ENCODE results near the gene BSG.
A peak's percentile ranks its signal among the peaks of the same experiment; 100 is the strongest.
"Not testable (repeated sequence)": the region's sequence is repeated elsewhere in the genome, so short reads cannot be mapped to it uniquely, and the experiment has no call there.

The BSG gene

DNA sequence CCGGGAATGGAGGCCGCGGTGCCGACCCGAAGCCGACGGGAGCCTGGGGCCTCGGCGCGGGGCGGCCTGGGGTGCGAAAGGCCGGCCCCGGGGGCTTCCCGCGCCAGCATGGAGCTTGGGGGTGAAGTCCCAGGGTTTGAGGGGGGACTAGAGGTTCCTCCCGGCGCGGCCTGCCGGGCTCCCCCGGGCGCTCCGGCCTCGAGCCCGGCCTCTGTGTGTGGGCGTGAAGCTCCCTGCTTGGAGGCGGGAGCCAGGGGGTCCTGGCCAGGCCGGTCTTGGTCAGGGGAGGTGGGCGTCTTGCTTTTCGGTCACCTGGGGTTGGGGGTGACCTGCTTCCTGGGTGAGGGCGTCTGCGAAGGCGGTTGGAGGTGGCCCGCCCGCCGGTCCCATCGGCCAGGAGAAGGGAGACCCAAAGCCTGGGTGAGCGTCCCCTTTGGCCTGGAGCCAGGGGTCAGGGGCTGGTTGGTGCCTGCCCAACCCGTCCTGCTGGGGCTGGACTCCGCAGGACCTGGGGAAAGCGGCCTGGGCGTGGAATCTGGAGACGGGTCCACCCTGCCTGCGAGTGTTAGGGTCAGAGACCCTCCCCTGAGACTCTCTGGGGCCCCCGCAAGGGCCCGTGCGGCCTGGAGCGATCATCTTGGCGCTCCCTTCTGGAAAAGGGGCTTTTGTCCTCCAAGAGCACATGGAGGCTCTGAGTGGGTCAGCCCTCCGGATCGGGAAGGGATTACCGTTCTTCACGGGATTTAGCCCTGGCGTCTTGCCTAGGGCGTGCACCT lies 535 bp downstream of the BSG start:
- peak in 1 of 2 experiments; percentile 31 for DNase-seq

DNA sequence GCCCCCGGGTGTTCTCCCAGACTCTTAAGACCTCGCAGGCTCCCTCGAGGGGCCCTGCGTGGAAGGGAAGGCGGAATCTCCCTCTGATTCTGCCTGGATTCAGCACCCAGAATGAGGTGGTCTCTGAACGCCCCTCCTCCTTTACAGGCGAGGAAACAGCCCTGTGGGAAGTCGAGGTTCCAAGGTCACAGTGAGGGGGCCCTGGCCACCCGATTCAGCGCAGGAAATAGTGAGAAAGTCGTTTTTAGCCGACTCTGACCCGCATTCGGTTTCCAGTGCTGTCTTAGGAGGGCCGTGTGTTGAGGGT lies 1.1 kb downstream of the BSG start:
- DNase-seq = no peak

DNA sequence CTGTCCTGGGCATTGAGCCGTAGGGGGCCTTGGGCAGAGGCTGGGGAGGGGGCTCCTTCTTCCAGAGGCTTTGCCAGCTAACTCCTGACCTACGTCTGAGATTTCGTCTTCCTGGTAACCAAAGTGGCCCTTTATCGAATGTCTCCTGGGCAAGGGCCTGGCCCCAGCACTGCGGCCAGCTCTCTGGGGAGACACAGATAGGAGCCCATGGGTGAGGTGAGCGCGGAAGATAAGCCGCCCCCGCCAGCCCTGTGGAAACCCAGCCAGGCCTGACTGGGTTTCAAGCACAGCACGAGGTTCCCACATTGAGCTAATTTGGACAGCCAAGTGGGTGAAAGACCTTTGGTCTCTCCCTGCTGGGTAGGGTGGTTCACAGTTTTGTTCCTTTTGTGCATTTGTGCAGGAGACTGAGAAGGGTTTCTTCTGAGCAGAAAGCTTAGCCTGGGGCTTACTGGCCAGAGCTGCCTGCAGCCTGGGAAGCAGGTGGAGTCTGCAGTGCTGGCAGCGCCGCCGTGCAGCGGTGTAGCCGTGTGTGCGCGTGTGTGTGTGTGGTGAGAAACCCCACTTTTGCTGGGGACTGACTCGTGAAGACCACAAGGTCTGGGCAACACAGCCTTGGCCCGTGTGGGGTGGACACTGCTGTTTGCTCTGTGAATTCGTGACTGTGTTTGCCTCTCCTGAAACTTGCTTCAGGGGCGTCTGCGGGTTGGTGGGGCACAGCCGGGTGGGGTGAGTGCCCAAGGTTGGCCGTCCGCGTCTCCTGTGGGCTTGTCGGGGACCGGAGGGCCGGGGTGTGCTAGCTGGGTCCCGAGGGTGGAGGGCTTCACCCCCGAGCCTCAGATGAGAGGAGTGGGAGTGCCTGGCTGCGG lies 2.5 kb downstream of the BSG start:
- no peak for DNase-seq

DNA sequence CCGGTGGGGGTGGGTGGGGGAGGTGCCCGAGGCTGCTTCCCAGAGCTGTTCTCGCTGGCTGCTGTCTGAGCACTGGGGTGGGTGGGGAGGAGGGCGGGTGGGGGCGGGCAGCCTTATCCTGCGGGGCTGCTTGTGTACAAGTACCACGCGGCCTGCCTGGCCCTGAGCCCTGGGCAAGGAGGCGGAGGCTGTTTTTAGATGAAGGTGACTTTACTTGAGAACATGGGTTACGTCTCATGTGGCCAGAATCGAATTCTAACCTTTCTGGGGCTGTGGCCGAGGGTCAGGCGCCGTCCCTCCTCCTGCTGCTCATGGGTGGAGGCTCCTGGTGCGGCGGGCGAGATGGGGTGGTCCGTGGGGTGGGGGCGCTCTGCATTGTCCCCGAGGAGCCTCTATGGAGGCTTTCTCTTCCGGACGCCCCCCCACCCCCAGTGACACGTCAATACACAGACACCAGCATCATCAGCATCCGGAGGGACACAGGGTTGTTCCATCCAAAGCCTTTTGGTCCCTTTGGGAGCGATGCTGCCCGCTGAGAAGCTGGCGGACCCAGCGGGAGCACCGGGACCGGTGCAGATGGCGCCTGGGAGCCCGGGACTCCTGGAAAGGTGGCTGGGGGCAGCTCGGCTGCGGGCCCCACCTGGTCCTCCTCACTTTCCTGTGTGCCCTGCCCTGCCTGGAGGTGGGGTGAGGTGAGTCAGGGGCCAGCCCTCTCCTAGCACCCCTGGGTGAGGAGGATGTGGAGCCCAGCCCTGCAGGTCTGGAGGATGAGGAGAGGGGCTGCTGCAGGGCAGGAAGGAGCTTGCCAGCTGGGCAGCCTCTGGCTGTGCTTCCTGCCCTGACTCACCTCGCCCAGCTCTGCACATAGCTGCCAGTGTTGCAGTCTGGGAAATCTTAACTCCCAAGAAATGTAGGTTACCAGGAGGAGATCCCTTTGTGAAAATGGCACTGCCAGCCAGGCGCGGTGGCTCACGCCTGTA lies 3.4 kb downstream of the BSG start:
- DNase-seq = peak; percentile 57 to 84

DNA sequence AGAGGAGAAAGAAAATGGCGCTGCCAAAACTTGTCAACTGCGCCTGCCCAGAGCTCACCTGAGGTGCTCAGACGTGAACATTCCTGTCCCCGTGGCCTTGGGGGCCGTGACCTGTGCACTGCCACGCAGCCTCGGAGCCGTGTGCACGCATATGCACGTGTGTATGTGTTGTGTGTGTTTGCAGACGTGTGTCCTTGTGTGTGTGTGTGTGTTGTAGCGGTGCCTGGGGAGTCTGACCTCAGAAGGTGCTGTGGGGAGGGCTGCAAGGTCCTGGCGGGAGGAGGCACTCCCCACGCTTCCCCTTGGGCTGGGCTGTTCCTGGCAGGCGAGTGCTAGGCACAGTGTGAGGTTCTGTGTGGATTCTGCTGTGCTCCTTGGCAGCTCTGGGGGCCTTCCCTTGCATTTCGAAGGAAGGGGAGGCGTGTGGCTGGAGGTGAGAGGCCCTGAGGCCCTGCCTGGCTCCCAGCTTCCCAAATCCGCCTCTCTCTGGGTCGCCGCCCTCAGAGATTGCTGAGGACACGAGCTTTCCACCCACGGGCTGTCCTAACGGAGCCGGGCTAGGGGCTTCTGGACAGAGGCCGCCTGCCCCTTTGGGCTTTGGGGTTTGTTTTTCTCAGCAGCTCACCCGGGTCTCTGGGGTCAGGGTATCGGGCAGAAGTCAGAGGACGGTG lies 4.5 kb downstream of the BSG start:
- no peak for DNase-seq

DNA sequence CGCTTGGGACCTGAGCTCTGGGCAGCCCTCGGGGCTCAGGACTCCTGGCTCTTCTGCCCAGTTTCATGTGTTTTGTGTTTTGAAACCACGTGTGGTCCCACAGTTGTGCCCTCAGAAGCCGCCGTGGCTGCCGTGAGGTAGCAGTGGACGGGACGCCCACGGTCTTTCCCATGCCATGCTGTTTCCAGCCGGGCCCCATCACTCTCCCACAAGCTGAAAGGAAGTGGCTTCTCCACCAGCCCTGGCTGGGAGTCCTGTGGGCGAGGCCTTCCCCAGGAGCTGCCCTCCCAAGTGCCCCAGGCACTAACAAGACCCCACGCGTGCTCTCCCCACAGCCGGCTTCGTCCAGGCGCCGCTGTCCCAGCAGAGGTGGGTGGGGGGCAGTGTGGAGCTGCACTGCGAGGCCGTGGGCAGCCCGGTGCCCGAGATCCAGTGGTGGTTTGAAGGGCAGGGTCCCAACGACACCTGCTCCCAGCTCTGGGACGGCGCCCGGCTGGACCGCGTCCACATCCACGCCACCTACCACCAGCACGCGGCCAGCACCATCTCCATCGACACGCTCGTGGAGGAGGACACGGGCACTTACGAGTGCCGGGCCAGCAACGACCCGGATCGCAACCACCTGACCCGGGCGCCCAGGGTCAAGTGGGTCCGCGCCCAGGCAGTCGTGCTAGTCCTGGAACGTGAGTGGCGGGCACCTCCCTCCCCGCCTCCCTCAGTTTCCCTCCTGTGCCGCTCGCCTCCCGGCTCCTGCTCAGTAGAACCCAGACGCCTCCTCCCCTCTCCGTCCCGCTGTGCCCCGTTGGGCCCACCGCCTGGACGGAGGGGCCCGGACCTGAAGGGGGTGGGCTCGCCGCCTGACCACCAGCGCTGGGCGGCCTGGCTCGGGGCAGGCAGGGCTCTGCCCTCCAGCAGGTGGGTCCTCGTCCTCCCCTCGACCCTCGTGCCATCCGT lies 5.3 kb downstream of the BSG start:
- DNase-seq = no peak

DNA sequence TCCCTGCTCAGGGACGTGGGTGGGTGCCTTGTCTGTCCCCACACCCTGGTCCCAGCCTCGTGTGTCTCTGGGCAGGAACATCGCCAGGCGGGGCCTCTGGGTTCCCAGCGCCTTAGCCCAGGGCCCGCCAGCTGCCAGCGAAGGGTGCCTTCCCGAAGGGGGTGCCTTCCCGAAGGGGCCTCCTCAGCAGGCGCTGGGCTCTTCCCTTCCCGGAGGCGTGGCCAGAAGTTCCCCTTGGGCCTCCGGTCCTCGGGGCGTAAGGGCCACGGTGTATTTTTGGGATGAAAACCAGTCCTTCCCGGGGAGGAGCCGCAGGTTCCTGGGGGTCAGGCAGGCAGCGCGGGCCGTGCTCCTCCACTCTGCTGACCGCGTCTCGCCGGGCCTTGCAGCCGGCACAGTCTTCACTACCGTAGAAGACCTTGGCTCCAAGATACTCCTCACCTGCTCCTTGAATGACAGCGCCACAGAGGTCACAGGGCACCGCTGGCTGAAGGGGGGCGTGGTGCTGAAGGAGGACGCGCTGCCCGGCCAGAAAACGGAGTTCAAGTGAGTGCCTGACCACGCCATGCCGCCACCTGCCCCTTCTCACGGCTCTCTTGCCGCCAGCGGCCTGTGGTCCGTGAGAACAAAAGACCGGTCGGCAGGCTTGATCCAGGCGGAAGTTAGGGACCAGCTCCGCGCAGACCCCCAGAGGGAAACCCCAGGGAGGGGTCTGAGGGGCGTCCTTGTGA lies 6.9 kb downstream of the BSG start:
- DNase-seq = no peak

DNA sequence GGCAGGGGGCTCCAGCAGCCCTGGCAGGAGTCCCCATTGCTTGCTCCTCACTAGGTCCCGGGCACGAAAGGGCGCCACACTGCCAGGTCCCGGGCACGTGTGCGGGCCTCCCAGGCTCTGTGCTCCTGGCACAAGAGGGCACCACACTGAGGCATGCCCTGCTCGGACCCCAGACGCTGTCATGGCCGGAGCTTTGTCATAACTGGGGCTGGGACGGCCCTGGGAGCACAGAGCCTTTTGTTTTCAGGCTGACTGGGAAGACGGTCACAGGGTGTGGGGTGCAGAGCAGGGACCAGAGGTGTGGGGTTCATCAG lies 7.4 kb downstream of the BSG start:
- no peak for DNase-seq

DNA sequence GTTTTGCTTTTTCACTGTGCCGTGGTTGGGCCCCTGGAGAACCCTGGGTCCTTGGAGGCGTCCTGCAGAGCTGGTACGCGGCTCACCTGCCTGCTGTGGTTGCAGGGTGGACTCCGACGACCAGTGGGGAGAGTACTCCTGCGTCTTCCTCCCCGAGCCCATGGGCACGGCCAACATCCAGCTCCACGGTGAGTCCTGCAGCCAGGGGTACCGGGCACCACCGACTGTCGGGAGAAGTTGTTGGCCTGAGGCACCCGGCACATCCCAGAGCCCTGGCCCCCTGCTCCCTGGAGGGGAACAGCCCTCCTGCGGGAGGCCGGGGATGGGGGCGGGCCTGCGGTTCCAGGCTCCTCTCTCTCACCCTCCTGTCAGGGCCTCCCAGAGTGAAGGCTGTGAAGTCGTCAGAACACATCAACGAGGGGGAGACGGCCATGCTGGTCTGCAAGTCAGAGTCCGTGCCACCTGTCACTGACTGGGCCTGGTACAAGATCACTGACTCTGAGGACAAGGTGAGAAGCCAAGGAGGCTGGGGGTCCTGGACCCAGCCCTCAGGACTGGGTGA lies 8.0 kb downstream of the BSG start:
- no peak for DNase-seq

DNA sequence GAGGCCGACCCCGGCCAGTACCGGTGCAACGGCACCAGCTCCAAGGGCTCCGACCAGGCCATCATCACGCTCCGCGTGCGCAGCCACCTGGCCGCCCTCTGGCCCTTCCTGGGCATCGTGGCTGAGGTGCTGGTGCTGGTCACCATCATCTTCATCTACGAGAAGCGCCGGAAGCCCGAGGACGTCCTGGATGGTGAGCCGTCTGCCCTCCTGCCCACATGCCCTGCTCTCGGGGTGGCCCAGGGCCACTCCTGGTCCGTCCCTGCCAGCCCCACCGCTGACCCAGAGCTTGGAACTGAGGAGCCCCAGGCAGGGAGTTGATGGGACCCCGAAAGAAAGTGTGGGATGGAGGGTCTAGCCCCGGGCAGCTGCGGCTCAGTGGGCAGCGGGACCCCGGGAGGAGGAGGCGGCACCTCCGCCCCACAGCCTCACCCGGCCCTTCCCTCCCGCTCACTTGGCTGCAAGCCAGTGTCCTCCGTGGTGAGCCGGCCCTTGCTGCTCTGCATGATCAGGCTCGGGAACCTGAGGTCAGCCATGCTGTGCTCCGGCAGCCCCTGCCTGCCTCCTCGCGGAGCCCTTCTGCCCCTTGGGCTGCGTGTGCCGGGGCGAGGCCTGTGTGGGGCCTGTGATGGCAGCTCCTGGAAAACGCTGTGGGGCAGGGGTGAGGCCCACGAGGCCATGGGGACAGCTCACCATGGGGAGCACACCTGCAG lies 9.2 kb downstream of the BSG start:
- DNase-seq = no peak

DNA sequence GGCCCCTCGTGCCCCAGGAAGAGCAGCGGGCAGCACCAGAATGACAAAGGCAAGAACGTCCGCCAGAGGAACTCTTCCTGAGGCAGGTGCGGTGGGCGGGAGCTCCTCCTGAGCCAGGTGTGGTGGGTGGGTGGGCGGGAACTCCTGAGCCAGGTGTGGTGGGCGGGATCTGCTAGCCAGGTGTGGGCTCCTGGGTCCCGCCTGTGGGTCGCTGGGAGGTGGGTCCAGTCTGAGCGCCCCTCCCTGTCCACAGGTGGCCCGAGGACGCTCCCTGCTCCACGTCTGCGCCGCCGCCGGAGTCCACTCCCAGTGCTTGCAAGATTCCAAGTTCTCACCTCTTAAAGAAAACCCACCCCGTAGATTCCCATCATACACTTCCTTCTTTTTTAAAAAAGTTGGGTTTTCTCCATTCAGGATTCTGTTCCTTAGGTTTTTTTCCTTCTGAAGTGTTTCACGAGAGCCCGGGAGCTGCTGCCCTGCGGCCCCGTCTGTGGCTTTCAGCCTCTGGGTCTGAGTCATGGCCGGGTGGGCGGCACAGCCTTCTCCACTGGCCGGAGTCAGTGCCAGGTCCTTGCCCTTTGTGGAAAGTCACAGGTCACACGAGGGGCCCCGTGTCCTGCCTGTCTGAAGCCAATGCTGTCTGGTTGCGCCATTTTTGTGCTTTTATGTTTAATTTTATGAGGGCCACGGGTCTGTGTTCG lies 10.3 kb downstream of the BSG start:
- DNase-seq = no peak

DNA sequence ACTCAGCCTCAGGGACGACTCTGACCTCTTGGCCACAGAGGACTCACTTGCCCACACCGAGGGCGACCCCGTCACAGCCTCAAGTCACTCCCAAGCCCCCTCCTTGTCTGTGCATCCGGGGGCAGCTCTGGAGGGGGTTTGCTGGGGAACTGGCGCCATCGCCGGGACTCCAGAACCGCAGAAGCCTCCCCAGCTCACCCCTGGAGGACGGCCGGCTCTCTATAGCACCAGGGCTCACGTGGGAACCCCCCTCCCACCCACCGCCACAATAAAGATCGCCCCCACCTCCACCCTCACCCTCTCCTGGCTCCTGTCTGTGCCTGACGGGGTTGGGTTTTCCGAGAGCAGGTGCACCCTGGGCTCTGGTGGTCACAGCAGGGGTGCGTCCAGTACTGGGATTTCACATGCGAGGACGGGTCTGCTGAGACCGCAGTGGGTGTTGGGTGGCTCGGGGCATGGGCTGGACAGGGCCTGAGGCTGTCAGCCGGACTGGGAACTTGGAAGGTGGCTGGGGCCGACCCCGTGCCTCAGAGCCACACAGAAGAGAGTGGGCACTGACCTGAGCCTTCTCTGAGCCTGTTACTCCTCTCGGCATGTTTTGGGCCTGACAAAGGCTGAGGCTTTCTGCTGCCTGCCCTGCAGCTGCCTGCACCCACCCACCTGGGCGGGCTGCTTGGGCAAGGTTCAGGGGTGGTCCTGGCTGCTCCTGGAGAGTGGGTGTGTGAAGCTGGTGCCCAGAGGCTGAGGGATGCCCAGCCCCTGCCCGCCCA lies 11.0 kb downstream of the BSG start:
- DNase-seq = no peak

DNA sequence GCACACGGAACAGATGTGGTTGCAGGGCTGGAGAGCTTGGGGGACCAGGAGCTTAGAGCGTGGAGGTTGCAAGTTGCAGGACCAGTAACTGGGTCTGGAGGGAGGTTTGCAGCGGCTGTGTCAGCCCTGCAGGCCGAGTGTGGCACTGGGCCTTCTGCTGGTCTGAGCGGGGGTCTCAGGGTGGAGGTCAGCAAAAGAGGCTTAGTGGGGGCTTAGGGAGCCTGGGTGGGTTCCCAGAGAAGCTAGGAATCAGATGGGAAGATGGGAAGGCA lies 11.5 kb downstream of the BSG start:
- DNase-seq = no peak

DNA sequence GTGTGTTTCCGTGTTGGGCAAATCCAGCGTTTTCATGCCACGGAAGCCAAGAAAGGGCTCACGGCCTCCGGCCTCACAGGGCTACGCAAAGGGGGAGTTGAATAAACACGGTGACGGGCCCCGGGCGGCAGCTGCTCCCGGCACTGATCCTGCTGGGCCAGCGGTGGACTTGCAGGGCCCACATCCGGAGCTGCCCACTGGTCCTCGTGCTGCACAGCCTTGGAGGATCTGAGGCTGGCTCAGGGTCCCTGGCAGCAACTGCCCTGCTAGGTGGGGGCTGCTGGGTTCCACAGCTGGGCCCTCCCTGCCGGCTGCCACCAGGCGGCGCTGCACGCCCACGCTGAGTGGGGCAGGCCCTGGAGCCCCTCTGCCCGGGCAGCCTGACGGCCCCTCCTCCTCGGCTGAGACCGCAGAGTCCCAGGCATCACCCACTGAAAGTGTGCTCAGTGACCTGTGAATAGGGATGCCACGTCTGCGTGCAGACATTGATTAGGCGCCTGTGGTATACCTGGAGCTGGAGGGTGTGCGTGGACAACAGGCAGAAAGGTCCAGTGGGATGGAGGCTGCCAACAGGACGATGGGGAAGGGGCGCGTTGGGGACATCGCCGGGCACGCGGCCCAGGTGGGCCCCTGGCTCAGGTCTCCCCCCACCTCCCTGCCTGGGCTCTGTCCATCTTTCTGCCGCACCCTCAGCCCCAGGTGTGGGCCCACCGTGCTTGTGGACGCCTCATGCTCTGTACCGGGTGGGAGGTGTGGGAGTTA lies 12.0 kb downstream of the BSG start:
- DNase-seq = peak in 1 of 2 experiments; percentile 20

DNA sequence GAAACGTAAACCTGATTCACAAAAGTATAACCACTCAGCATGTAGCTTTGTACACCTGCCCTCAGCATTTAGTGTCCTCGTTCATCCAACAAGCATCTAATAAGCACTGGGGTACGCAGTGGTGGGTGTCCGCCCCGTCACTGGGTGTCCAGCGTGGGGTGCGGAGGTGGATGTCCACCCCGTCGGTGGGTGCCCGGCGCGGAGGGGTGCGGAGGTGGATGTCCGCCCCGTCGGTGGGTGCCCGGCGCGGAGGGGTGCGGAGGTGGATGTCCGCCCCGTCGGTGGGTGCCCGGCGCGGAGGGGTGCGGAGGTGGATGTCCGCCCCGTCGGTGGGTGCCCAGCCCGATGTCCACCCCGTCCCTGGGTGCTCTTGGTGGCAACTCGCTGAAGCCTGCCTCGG lies 12.8 kb downstream of the BSG start:
- DNase-seq = not testable (repeated sequence)

DNA sequence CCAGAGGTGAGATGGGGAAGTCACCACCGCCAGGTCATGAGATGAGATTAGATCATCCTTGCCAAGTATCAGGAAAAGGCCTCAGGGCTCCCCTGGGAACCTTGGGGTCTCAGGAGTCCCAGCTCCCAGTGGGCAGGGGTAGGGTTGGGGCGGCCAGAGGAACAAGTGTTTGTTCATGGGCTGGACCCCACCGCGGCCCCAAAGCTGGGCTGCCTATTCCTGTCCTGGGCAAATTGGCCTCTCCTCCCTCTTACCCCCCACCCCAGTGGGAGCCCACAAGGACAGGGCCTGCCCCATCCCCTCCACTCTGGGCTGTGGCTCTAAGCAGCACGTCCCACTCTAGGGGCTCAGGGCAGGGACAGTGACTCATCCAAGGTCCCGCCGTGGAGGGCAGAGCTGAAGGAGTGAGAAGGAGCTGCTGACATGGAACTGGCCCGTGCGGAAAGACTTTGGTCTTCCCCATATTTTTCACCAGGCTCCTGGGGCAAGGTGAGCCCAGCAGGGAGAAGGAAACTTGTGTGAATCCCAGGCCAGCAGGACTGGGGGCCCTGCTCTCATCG lies 13.2 kb downstream of the BSG start:
- DNase-seq = no peak

DNA sequence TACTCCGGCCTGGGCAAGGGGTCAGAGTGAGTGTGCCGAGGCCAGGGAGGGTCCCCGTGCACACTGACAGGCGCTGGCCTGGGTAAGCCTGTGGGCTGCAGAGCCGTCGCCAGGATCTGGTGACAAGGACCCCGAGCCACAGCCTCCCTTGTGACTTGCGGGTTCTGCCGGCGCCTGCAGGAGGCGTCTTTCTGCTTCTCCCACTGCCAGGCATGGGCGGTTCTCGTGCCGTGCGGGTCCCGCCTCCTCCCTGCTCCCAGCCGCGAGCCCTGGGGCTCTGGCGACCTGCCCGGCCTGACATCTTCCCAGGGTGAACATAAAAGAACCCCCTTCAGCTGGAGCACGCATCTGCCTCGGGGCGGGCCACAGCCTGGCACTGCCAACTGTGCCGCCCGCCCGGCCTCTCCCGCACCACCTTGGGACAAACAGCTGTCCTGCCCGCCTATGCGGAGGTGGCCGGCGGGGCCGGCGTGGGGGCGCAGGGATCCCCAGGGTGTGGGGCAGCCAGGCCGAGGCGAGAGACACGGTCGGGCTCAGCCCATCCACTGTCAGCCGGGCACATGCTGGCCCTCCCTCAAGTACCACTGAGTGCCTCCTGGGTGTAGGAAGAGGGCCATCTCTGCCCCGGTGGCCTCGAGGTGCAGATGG lies 15.8 kb downstream of the BSG start:
- peak in 1 of 2 experiments; percentile 20 for DNase-seq

All from SW 1271 (cell line).